ENCODE results near the gene FASLG. TPM values are rescaled to one million over a fixed set of nuclear protein-coding genes. Genes with fewer than 3 reads are reported as not detected.
"Not testable (repeated sequence)": the region's sequence is repeated elsewhere in the genome, so short reads cannot be mapped to it uniquely, and the experiment has no call there.

The FASLG gene
- total and polyA plus RNA-seq, 4 donors, result 0.20 to 0.34 (median 0.30) TPM; not detected in 1

GRCh38 chr1:172613294-172613693 lies 45.6 kb upstream of the FASLG start:
- no peaks in the 10 kb centered on the region for H3K27me3 ChIP-seq (ENCODE audit: control insufficient read depth in 3 of 3, insufficient read depth in 3 of 3, low read length in 2 of 3)
- ATAC-seq (ENCODE audit: insufficient read depth, low FRiP score), result no peak
- peaks cover 4 to 15% (median 9%) of the 10 kb centered on the region in 4 donors for H3K36me3 ChIP-seq (ENCODE audit: control insufficient read depth in 4 of 4, insufficient read depth in 4 of 4, low read length in 4 of 4)
- no peak for DNase-seq
- peaks cover 0 to 1% (median 0%) of the 10 kb centered on the region in 5 donors for H3K4me1 ChIP-seq (ENCODE audit: control insufficient read depth in 5 of 5, insufficient read depth in 5 of 5, low read length in 5 of 5)
- 69 to 87% methylated on average over 2 of the region's 2 CpGs for WGBS, 2 donors
- H3K9ac ChIP-seq (ENCODE audit: insufficient read depth in 1 of 2, low read length in 2 of 2), result no peak overlapping the region
- no peak overlapping the region for H3K27ac ChIP-seq (ENCODE audit: low read depth in 1 of 2, low read length in 1 of 2)
- TF ChIP-seq CTCF (IDR thresholded peaks at IDR 0.05; ENCODE audit: control extremely low read depth, extremely low read depth), result no peak
- peaks cover 0 to 3% (median 0%) of the 10 kb centered on the region in 4 donors for H3K9me3 ChIP-seq (ENCODE audit: control insufficient read depth in 4 of 4, insufficient read depth in 3 of 4, low read length in 3 of 4)
- no peak overlapping the region for H3K4me3 ChIP-seq

GRCh38 chr1:172616195-172616594 lies 42.7 kb upstream of the FASLG start:
- H3K4me3 ChIP-seq, result no peak overlapping the region
- no peak overlapping the region for H3K9ac ChIP-seq (ENCODE audit: insufficient read depth in 1 of 2, low read length in 2 of 2)
- peaks cover 0 to 1% (median 0%) of the 10 kb centered on the region in 5 donors for H3K4me1 ChIP-seq (ENCODE audit: control insufficient read depth in 5 of 5, insufficient read depth in 5 of 5, low read length in 5 of 5)
- DNase-seq (no peak), ATAC-seq (ENCODE audit: insufficient read depth, low FRiP score) (no peak)
- WGBS, 2 donors, result 56 to 63% methylated on average over 1 of the region's 1 CpG
- no peaks in the 10 kb centered on the region for H3K27me3 ChIP-seq (ENCODE audit: control insufficient read depth in 3 of 3, insufficient read depth in 3 of 3, low read length in 2 of 3)
- TF ChIP-seq CTCF (IDR thresholded peaks at IDR 0.05; ENCODE audit: control extremely low read depth, extremely low read depth), result no peak
- peaks cover 0 to 7% (median 4%) of the 10 kb centered on the region in 4 donors for H3K9me3 ChIP-seq (ENCODE audit: control insufficient read depth in 4 of 4, insufficient read depth in 3 of 4, low read length in 3 of 4)
- H3K36me3 ChIP-seq (ENCODE audit: control insufficient read depth in 4 of 4, insufficient read depth in 4 of 4, low read length in 4 of 4), result peaks cover 0 to 2% (median 0%) of the 10 kb centered on the region in 4 donors
- H3K27ac ChIP-seq (ENCODE audit: low read depth in 1 of 2, low read length in 1 of 2), result no peak overlapping the region

- Histone ChIP-seq H3K36me3 (ENCODE audit: control insufficient read depth in 4 of 4, insufficient read depth in 4 of 4, low read length in 4 of 4) (no peaks in the 10 kb centered on the region), H3K27me3 (ENCODE audit: control insufficient read depth in 3 of 3, insufficient read depth in 3 of 3, low read length in 2 of 3) (no peaks in the 10 kb centered on the region), H3K27ac (ENCODE audit: low read depth in 1 of 2, low read length in 1 of 2) (no peak overlapping the region), H3K9ac (ENCODE audit: insufficient read depth in 1 of 2, low read length in 2 of 2) (no peak overlapping the region), H3K4me3 (no peak overlapping the region), H3K9me3 (ENCODE audit: control insufficient read depth in 4 of 4, insufficient read depth in 3 of 4, low read length in 3 of 4) (peaks cover 0 to 7% (median 4%) of the 10 kb centered on the region in 4 donors), H3K4me1 (ENCODE audit: control insufficient read depth in 5 of 5, insufficient read depth in 5 of 5, low read length in 5 of 5) (peaks cover 0 to 1% (median 0%) of the 10 kb centered on the region in 5 donors)
- DNase-seq, result no peak
- TF ChIP-seq CTCF (IDR thresholded peaks at IDR 0.05; ENCODE audit: control extremely low read depth, extremely low read depth), result no peak
- no peak for ATAC-seq (ENCODE audit: insufficient read depth, low FRiP score)
- 53 to 57% methylated on average over 3 of the region's 3 CpGs for WGBS, 2 donors
Observed at GRCh38 chr1:172616636-172617035, 42.3 kb upstream of the FASLG start.

- not testable (repeated sequence) for H3K36me3 ChIP-seq (ENCODE audit: control insufficient read depth in 4 of 4, insufficient read depth in 4 of 4, low read length in 4 of 4); H3K27ac ChIP-seq (ENCODE audit: low read depth in 1 of 2, low read length in 1 of 2); H3K9ac ChIP-seq (ENCODE audit: insufficient read depth in 1 of 2, low read length in 2 of 2); H3K27me3 ChIP-seq (ENCODE audit: control insufficient read depth in 3 of 3, insufficient read depth in 3 of 3, low read length in 2 of 3); H3K4me1 ChIP-seq (ENCODE audit: control insufficient read depth in 5 of 5, insufficient read depth in 5 of 5, low read length in 5 of 5); H3K4me3 ChIP-seq; ATAC-seq (ENCODE audit: insufficient read depth, low FRiP score); DNase-seq; H3K9me3 ChIP-seq (ENCODE audit: control insufficient read depth in 4 of 4, insufficient read depth in 3 of 4, low read length in 3 of 4)
- 92 to 94% methylated on average over 9 of the region's 9 CpGs for WGBS, 2 donors
Observed at GRCh38 chr1:172620603-172621002, 38.3 kb upstream of the FASLG start.

Measured in lung (tissue), 12 donors.